HG03097 (cell line): ENCODE data around the gene TAL1.

Source experiments
- ATAC-seq: cut with Tn5 transposase; IDR thresholded peaks from one replicate; pipeline ENCODE4 v1.9.1; 2021; ENCODE audit not compliant: unreplicated experiment, low FRiP score

TAL1 gene

GRCh38 chr1:47178654-47179016, 53.4 kb downstream of the TAL1 start:
- no peak for ATAC-seq

GRCh38 chr1:47178020-47178419, 54.0 kb downstream of the TAL1 start:
- no peak for ATAC-seq

GRCh38 chr1:47175227-47175934, 56.6 kb downstream of the TAL1 start:
- no peak for ATAC-seq

GRCh38 chr1:47174656-47175020, 57.4 kb downstream of the TAL1 start:
- ATAC-seq = no peak

- ATAC-seq = no peak
These were observed 59.2 kb downstream of the TAL1 start for GRCh38 chr1:47172782-47173181.
